ENCODE results near the gene XRCC4. TPM values are rescaled to one million over a fixed set of nuclear protein-coding genes. Genes with fewer than 3 reads are reported as not detected.

Gene XRCC4
- total and polyA plus RNA-seq, 2 of the 8 experiments (the other 6 are each of a cell fraction or from before 2014, with no cell fraction given): 3.0 to 8.3 TPM

DNA sequence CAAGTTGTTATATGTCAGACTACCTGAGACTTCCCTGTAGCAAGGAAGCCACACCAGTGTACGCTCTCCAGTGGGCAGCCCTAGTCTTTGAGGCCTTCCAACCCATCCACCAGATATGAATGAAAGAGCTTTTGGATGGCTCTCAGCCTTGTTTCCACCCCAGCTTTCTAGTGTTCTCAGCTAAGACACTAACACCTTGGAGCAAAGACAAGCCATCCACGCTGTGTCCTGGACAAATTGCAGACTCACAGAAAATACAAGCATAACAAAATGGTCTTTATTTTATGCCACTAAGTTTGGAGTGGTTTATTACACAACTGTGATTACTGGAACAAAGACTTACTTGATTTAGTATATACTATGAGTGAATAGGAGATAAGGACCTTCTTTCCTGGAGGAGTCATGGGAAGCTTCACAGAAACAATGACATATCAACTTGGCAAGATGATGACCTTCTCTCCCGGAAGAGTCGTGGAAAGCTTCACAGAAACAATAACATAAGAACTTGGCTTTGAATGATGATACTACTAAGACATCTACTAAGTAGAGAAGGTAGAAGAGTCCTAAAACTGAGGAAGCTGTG lies 260.2 kb downstream of the XRCC4 start:
- Histone ChIP-seq H3K4me3 (ENCODE audit: extremely low read depth in 1 of 4, insufficient read depth in 2 of 4, low read depth in 3 of 4, low read length in 4 of 4) (no peak overlapping the region), H2BK12ac (ENCODE audit: low read depth, low read length) (no peak overlapping the region), H3K9me3 (ENCODE audit: insufficient read depth in 2 of 2, low read depth in 1 of 2, low read length in 1 of 2) (no peaks in the 10 kb centered on the region), H3K23ac (ENCODE audit: insufficient read length) (no peak overlapping the region), H3K4me1 (replicated peaks in 1 of 4; ENCODE audit: control insufficient read depth in 3 of 4, insufficient read depth in 4 of 4, low read length in 3 of 4) (peaks cover 0 to 6% (median 2%) of the 10 kb centered on the region in 4 experiments; a peak in 2 of 7 replicates), H2BK15ac (ENCODE audit: low read length) (no peak overlapping the region), H3K4ac (replicated peaks; ENCODE audit: insufficient read length, low read depth, low read length) (no peak overlapping the region), H3K27ac (ENCODE audit: low read depth, low read length) (no peak overlapping the region), H2BK5ac (ENCODE audit: low read depth, low read length) (no peak overlapping the region), H3K4me2 (ENCODE audit: insufficient read depth in 1 of 2, low read depth in 2 of 2, low read length in 2 of 2) (no peak overlapping the region), H2AFZ (ENCODE audit: low read length) (no peak overlapping the region), H3K14ac (ENCODE audit: insufficient read length) (no peak overlapping the region), H3K23me2 (ENCODE audit: low read depth, low read length) (no peaks in the 10 kb centered on the region; the same call in 1 of the 2 replicates), H2BK120ac (replicated peaks; ENCODE audit: low read depth, low read length) (no peak overlapping the region), H3K36me3 (ENCODE audit: control insufficient read depth in 2 of 4, insufficient read depth in 4 of 4, low read length in 3 of 4) (no peaks in the 10 kb centered on the region), H4K20me1 (replicated peaks in 1 of 2; ENCODE audit: control insufficient read depth in 1 of 2, insufficient read depth in 2 of 2, low read length in 2 of 2) (no peaks in the 10 kb centered on the region), H3K79me1 (ENCODE audit: low read depth, low read length) (no peaks in the 10 kb centered on the region), H2AK5ac (ENCODE audit: low read depth, low read length) (no peak overlapping the region), H3K27me3 (replicated peaks in 1 of 4; ENCODE audit: control insufficient read depth in 3 of 4, extremely low read depth in 1 of 4, insufficient read depth in 3 of 4, low read length in 3 of 4) (no peaks in the 10 kb centered on the region), H3K18ac (ENCODE audit: extremely low read depth, low read length) (no peak overlapping the region), H4K8ac (ENCODE audit: extremely low read depth, insufficient read depth, low read length) (no peak overlapping the region), H3K79me2 (ENCODE audit: control insufficient read depth in 1 of 2, insufficient read depth in 2 of 2, low read length in 2 of 2) (no peaks in the 10 kb centered on the region), H2BK20ac (ENCODE audit: low read length) (no peak overlapping the region), H4K91ac (replicated peaks; ENCODE audit: insufficient read length, low read length) (no peak overlapping the region), H3K9ac (replicated peaks in 1 of 4; ENCODE audit: extremely low read depth in 1 of 4, low read depth in 3 of 4, low read length in 3 of 4) (no peak overlapping the region), H4K5ac (ENCODE audit: insufficient read length, low read depth, low read length) (no peak overlapping the region), H3K56ac (replicated peaks; ENCODE audit: insufficient read length, low read depth, low read length) (no peak overlapping the region)
- ChIA-PET CTCF (ENCODE audit: partially characterized antibody) (interaction anchor here (1.0 to 1.1 kb wide), 4 partner anchors 9 to 92 kb away, joined by 3 to 7 read pairs (median 4); no protein-coding TSS in a partner anchor), POLR2A (ENCODE audit: partially characterized antibody) (interaction anchor here (1.6 kb wide), 1 partner anchor 16 kb away, joined by 3 read pairs; no protein-coding TSS in a partner anchor)
- DNase-seq (ENCODE audit: low read depth in 1 of 2, low spot score in 2 of 2): no peak
- TF ChIP-seq TEAD4 (IDR thresholded peaks at IDR 0.05; ENCODE audit: low read depth, low read length) (no peak), NANOG (IDR thresholded peaks at IDR 0.05; ENCODE audit: insufficient read depth, low read depth, low read length, poor library complexity, severe bottlenecking) (no peak), KDM5A (IDR thresholded peaks at IDR 0.05; ENCODE audit: low read length) (no peak), CEBPB (IDR thresholded peaks at IDR 0.05; ENCODE audit: low read depth, low read length) (no peak), CTBP2 (IDR thresholded peaks at IDR 0.05; ENCODE audit: borderline replicate concordance, insufficient read depth, insufficient read length, low read length) (no peak), EGR1 (IDR thresholded peaks at IDR 0.05; ENCODE audit: borderline replicate concordance, low read depth, low read length) (no peak), NRF1 (IDR thresholded peaks at IDR 0.05; ENCODE audit: low read depth, low read length) (no peak), SIX5 (IDR thresholded peaks at IDR 0.05; ENCODE audit: low read depth, low read length) (no peak), ASH2L (IDR thresholded peaks at IDR 0.05; ENCODE audit: low read length) (no peak), CBX5 (IDR thresholded peaks at IDR 0.05; ENCODE audit: low read depth, low read length) (no peak)
- TF ChIP-seq, protein P1, sequence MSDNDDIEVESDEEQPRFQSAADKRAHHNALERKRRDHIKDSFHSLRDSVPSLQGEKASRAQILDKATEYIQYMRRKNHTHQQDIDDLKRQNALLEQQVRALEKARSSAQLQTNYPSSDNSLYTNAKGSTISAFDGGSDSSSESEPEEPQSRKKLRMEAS (IDR thresholded peaks at IDR 0.05): no peak
- TF ChIP-seq, protein P2, sequence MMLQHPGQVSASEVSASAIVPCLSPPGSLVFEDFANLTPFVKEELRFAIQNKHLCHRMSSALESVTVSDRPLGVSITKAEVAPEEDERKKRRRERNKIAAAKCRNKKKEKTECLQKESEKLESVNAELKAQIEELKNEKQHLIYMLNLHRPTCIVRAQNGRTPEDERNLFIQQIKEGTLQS (IDR thresholded peaks at IDR 0.05; ENCODE audit: insufficient read depth, low read depth, low read length): no peak
- WGBS, 2 experiments (ENCODE audit: extremely low coverage in 1 of 2, insufficient coverage in 1 of 2, insufficient read length in 1 of 2, insufficient replicate concordance in 2 of 2, low coverage in 1 of 2, low lambda C conversion rate in 2 of 2, missing lambda C conversion rate in 1 of 2): 94% methylated on average over 4 of the region's 4 CpGs; no CpG with 5 or more reads in 1 of the 2 experiments
- no peak for FAIRE-seq
